GM12891 (cell line): ENCODE data around the gene SPDYA.

Experiments used
- PAX5 ChIP-seq: IDR thresholded peaks from 2 replicates; pipeline ENCODE4 v1.6.1; 2011; ENCODE audit warnings: low read length, moderate library complexity, mild to moderate bottlenecking; ENCODE audit not compliant: insufficient read depth, severe bottlenecking
- POLR2A ChIP-seq: IDR thresholded peaks from 2 replicates; pipeline ENCODE4 v1.6.1; 2011; ENCODE audit warnings: low read depth, low read length, control low read depth
- POLR2AphosphoS5 ChIP-seq: IDR thresholded peaks from 2 replicates; pipeline ENCODE4 v1.6.1; 2011; ENCODE audit warnings: low read depth, low read length, control low read depth
- TAF1 ChIP-seq: IDR thresholded peaks from 2 replicates; pipeline ENCODE4 v1.6.1; 2011; ENCODE audit warnings: low read depth, low read length, control low read depth

DNA sequence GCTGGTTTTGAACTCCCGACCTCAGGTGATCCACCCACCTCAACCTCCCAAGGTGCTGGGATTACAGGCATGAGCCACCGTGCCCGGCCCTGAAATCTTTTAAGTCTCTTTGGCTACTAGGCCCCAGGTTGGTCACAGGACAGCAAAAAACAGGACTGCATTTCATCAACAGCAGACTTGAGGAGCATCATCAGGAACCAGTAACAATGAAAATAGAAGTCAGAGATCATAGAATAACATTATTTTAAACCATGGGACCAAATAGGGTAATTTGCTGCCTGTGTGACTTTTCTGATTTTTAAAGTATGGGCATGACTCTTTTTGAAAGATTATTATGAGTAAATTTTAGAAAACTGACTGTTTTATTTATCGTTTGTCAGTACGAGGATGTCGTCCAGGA lies 34.2 kb upstream of the SPDYA start:
- no peak for TF ChIP-seq POLR2AphosphoS5
- TF ChIP-seq TAF1 = no peak
- no peak for TF ChIP-seq POLR2A
- no peak for TF ChIP-seq PAX5
